IMR-90 (cell line): ENCODE results near the gene GPR141. TPM values are rescaled to one million over a fixed set of nuclear protein-coding genes. Genes with fewer than 3 reads are reported as not detected.

Source experiments
- ATAC-seq: fragments of 200-7000 bp; cut with Tn5 transposase; 2 replicates; pipeline ENCODE4 v1.9.1; 2020; ENCODE audit warnings: low read depth, mild to moderate bottlenecking, moderate library complexity
- BruUV-seq: library from RNA; stranded (reverse); fragments of 400-500 nt; replicated peaks from 2 replicates; lab custom pipeline; 2021; lab: Mats Ljungman, UMichigan
- CTCF ChIA-PET: fragments of 300-600 bp; formaldehyde crosslinking; extraction: SDS; loops from one replicate; lab custom pipeline; 2021; ENCODE audit warnings: antibody characterized with exemption; lab: Yijun Ruan, JAX
- POLR2A ChIA-PET: fragments of 300-600 bp; sonication (Branson Sonifier 250); formaldehyde crosslinking; loops from one replicate; lab custom pipeline; 2022; ENCODE audit warnings: antibody characterized with exemption; ENCODE audit not compliant: unreplicated experiment; lab: Charles Lee
- DNase-seq: peaks from one replicate; pipeline ENCODE4 v3.0.0; 2013
- H2AFZ ChIP-seq: replicated peaks from 2 replicates; pipeline ENCODE3; 2013; ENCODE audit warnings: low read length, mild to moderate bottlenecking; ENCODE audit not compliant: poor library complexity
- H2AK5ac ChIP-seq: 2 replicates; pipeline ENCODE4 v1.6.1; 2013; ENCODE audit warnings: low read depth, low read length, inconsistent platforms
- H2AK9ac ChIP-seq: replicated peaks from 2 replicates; pipeline ENCODE3; 2013; ENCODE audit warnings: mild to moderate bottlenecking, low read depth, low read length, moderate library complexity; ENCODE audit not compliant: poor library complexity
- H2BK120ac ChIP-seq: 2 replicates; pipeline ENCODE4 v1.6.1; 2013; ENCODE audit warnings: low read depth, low read length, inconsistent platforms
- H2BK15ac ChIP-seq: 3 replicates; pipeline ENCODE4 v1.6.1; 2013; ENCODE audit warnings: low read depth, low read length, inconsistent platforms
- H2BK20ac ChIP-seq: 2 replicates; pipeline ENCODE4 v1.6.1; 2013; ENCODE audit warnings: low read depth, mild to moderate bottlenecking, inconsistent platforms, low read length, moderate library complexity
- H2BK5ac ChIP-seq: 2 replicates; pipeline ENCODE4 v1.6.1; 2013; ENCODE audit warnings: mild to moderate bottlenecking, low read depth, low read length, inconsistent platforms; ENCODE audit not compliant: poor library complexity, severe bottlenecking
- H3K14ac ChIP-seq: replicated peaks from 2 replicates; pipeline ENCODE4 v1.6.1; 2013; ENCODE audit warnings: low read depth, low read length, inconsistent platforms
- H3K18ac ChIP-seq: 2 replicates; pipeline ENCODE4 v1.6.1; 2013; ENCODE audit warnings: low read depth, low read length, control low read depth
- H3K23ac ChIP-seq: 2 replicates; pipeline ENCODE4 v1.6.1; 2013; ENCODE audit warnings: low read depth, low read length, inconsistent platforms
- H3K27ac ChIP-seq: 2 replicates; pipeline ENCODE4 v1.5.1; 2013; ENCODE audit warnings: mild to moderate bottlenecking, control low read depth, low read length; ENCODE audit not compliant: insufficient read depth
- H3K27me3 ChIP-seq: 2 replicates; pipeline ENCODE4 v1.6.1; 2013; ENCODE audit warnings: low read length; ENCODE audit not compliant: control insufficient read depth, insufficient read depth
- H3K36me3 ChIP-seq: 2 replicates; pipeline ENCODE4 v1.6.1; 2013; ENCODE audit warnings: low read length, mixed read lengths; ENCODE audit not compliant: control insufficient read depth, insufficient read depth
- H3K4ac ChIP-seq: 2 replicates; pipeline ENCODE4 v1.6.1; 2013; ENCODE audit warnings: low read depth, low read length, inconsistent platforms
- H3K4me1 ChIP-seq: 2 replicates; pipeline ENCODE4 v1.6.1; 2013; ENCODE audit warnings: low read length, mixed read lengths; ENCODE audit not compliant: control insufficient read depth, insufficient read depth
- H3K4me2 ChIP-seq: 2 replicates; pipeline ENCODE4 v1.6.1; 2013; ENCODE audit warnings: low read depth, mild to moderate bottlenecking, control low read depth, low read length, moderate library complexity
- H3K4me3 ChIP-seq: 2 replicates; pipeline ENCODE4 v1.5.1; 2013; ENCODE audit warnings: low read depth, mild to moderate bottlenecking, control low read depth, low read length, moderate library complexity; ENCODE audit not compliant: insufficient read depth
- H3K56ac ChIP-seq: 2 replicates; pipeline ENCODE4 v1.6.1; 2013; ENCODE audit warnings: low read length, inconsistent platforms; ENCODE audit not compliant: insufficient read depth; ENCODE audit errors: extremely low read depth
- H3K79me1 ChIP-seq, 2 experiments: 2 replicates each; pipeline ENCODE4 v1.6.1; 2013; ENCODE audit warnings: low read length in 2 of 2, inconsistent platforms in 1 of 2, low read depth in 1 of 2
- H3K9ac ChIP-seq: 2 replicates; pipeline ENCODE4 v1.6.1; 2013; ENCODE audit warnings: low read depth, low read length, control low read depth
- H3K9me1 ChIP-seq: 2 replicates; pipeline ENCODE4 v1.6.1; 2013; ENCODE audit warnings: low read length, inconsistent platforms; ENCODE audit not compliant: insufficient read depth
- H3K9me3 ChIP-seq: 2 replicates; pipeline ENCODE4 v1.6.1; 2013; ENCODE audit warnings: low read length; ENCODE audit not compliant: control insufficient read depth, insufficient read depth
- H4K20me1 ChIP-seq: 2 replicates; pipeline ENCODE4 v1.6.1; 2013; ENCODE audit warnings: low read length, inconsistent platforms; ENCODE audit not compliant: insufficient read depth
- H4K5ac ChIP-seq: 2 replicates; pipeline ENCODE4 v1.6.1; 2013; ENCODE audit warnings: mild to moderate bottlenecking, low read depth, low read length, control low read depth
- H4K8ac ChIP-seq, 2 experiments: 2 replicates each; pipeline ENCODE4 v1.6.1; 2013; ENCODE audit warnings: low read depth in 2 of 2, low read length in 2 of 2, control low read depth in 1 of 2, inconsistent platforms in 1 of 2
- H4K91ac ChIP-seq: 2 replicates; pipeline ENCODE4 v1.6.1; 2013; ENCODE audit warnings: low read depth, low read length, inconsistent platforms; ENCODE audit not compliant: insufficient read depth
- BHLHE40 ChIP-seq: fragments of 150-350 bp; IDR thresholded peaks from 2 replicates; pipeline ENCODE4 v1.6.1; 2016; ENCODE audit warnings: mild to moderate bottlenecking, low read depth, low read length
- CEBPB ChIP-seq: IDR thresholded peaks from 2 replicates; pipeline ENCODE4 v1.6.1; 2012; ENCODE audit warnings: low read depth, low read length, improper control_type of control experiment
- CTCF ChIP-seq: conservative IDR thresholded peaks from 2 replicates; pipeline ENCODE4 v1.5.1; 2012; ENCODE audit warnings: mild to moderate bottlenecking, low read depth, low read length, improper control_type of control experiment
- FOS ChIP-seq: fragments of 150-350 bp; IDR thresholded peaks from 2 replicates; pipeline ENCODE4 v1.6.1; 2016; ENCODE audit warnings: low read depth, low read length
- MAFK ChIP-seq: IDR thresholded peaks from 2 replicates; pipeline ENCODE4 v1.6.1; 2012; ENCODE audit warnings: low read depth, low read length, improper control_type of control experiment
- MAZ ChIP-seq: IDR thresholded peaks from 2 replicates; pipeline ENCODE4 v1.6.1; 2012; ENCODE audit warnings: low read depth, mild to moderate bottlenecking, low read length, improper control_type of control experiment, moderate library complexity, borderline replicate concordance
- MXI1 ChIP-seq: IDR thresholded peaks from 2 replicates; pipeline ENCODE4 v1.6.1; 2012; ENCODE audit warnings: low read depth, mild to moderate bottlenecking, low read length, moderate library complexity, borderline replicate concordance
- NFE2L2 ChIP-seq: fragments of 150-350 bp; IDR thresholded peaks from 2 replicates; pipeline ENCODE4 v1.6.1; 2016; ENCODE audit warnings: low read depth, mild to moderate bottlenecking, low read length
- POLR2A ChIP-seq: IDR thresholded peaks from 2 replicates; pipeline ENCODE4 v1.6.1; 2012; ENCODE audit warnings: mild to moderate bottlenecking, low read depth, low read length
- RAD21 ChIP-seq: IDR thresholded peaks from 2 replicates; pipeline ENCODE4 v1.6.1; 2012; ENCODE audit warnings: low read length, improper control_type of control experiment
- RCOR1 ChIP-seq: IDR thresholded peaks from 2 replicates; pipeline ENCODE4 v1.6.1; 2012; ENCODE audit warnings: mild to moderate bottlenecking, low read length, improper control_type of control experiment; ENCODE audit not compliant: insufficient replicate concordance
- RFX5 ChIP-seq: IDR thresholded peaks from 2 replicates; pipeline ENCODE4 v1.8.0; 2012; ENCODE audit warnings: low read depth, mild to moderate bottlenecking, low read length, moderate library complexity
- SMC3 ChIP-seq: fragments of 150-350 bp; IDR thresholded peaks from 2 replicates; pipeline ENCODE4 v1.6.1; 2016; ENCODE audit warnings: low read depth, mild to moderate bottlenecking, antibody characterized with exemption, low read length, moderate library complexity
- WGBS, 2 experiments: methylation state at CpG; one replicate each; pipeline versions ENCODE4 v1.1.5 to v1.1.7; 2013; ENCODE audit warnings: missing lambda C conversion rate in 2 of 2; ENCODE audit not compliant: insufficient read length in 1 of 2; ENCODE audit errors: extremely low coverage in 2 of 2; 5-methylcytosine and 5-hydroxymethylcytosine counted together
- dilution Hi-C: fragments of 300-500 bp; cut with HindIII; formaldehyde crosslinking; loops from one replicate; pipeline ENCODE4 v1.14.3; 2018; ENCODE audit warnings: low sequenced_read_pairs; ENCODE audit not compliant: unreplicated experiment
- in situ Hi-C: fragments of 300-500 bp; cut with MboI; formaldehyde crosslinking; loops from 3 replicates; pipeline ENCODE4 v1.14.3; 2019; ENCODE audit warnings: low sequenced_read_pairs, inconsistent platforms, mixed read lengths
- intact Hi-C: fragments of 100-400 bp; cut with micrococcal nuclease; formaldehyde crosslinking; loops from 2 replicates; pipeline ENCODE4 v1.10.0; 2022
- polyA plus RNA-seq, 3 experiments: library from polyadenylated mRNA; depleted of rRNA; stranded (reverse); fragments of >200 nt; gene quantifications; 2 replicates each; pipeline ENCODE4 v1.2.3, GENCODE V29; 2012; ENCODE audit warnings: low replicate concordance in 1 of 3
- total RNA-seq: library from RNA; depleted of rRNA; stranded (reverse); fragments of >200 nt; gene quantifications from 2 replicates; pipeline ENCODE4 v1.2.3, GENCODE V29; 2012

The GPR141 gene
- total and polyA plus RNA-seq, 2 of the 4 experiments (the other 2 are of a cell fraction), result not detected

GRCh38 chr7:37673523-37673922, 10.0 kb upstream of the GPR141 start:
- CTCF ChIA-PET, result no interaction called here

More at GRCh38 chr7:37673523-37673922, 10.0 kb upstream of the GPR141 start:
- no peaks in the 10 kb centered on the region for H3K9me1 ChIP-seq
- no peak overlapping the region for H4K91ac ChIP-seq
- in situ Hi-C loops, result no loop called here
- H3K18ac ChIP-seq, result no peak overlapping the region
- no peak overlapping the region for H3K4me3 ChIP-seq
- no peak overlapping the region for H3K4me2 ChIP-seq
- H4K20me1 ChIP-seq, result no peaks in the 10 kb centered on the region
- H3K27ac ChIP-seq, result no peak overlapping the region
- no peak overlapping the region for H3K14ac ChIP-seq
- TF ChIP-seq MXI1, result no peak
- TF ChIP-seq RFX5, result no peak
- no peak for TF ChIP-seq BHLHE40
- TF ChIP-seq FOS, result no peak
- no peak for TF ChIP-seq SMC3
- TF ChIP-seq RAD21, result no peak
- TF ChIP-seq RCOR1, result no peak
- no peak for TF ChIP-seq CTCF
- TF ChIP-seq POLR2A, result no peak
- TF ChIP-seq MAFK, result no peak
- TF ChIP-seq CEBPB, result no peak
- no peak for TF ChIP-seq NFE2L2
- no peak for TF ChIP-seq MAZ
- no peak overlapping the region for H2AK9ac ChIP-seq
- H2BK15ac ChIP-seq, result no peak overlapping the region
- no peak overlapping the region for H3K9ac ChIP-seq
- no peak overlapping the region for H4K8ac ChIP-seq
- no peak overlapping the region for H3K56ac ChIP-seq
- no peak overlapping the region for H2AK5ac ChIP-seq
- no peaks in the 10 kb centered on the region for H3K27me3 ChIP-seq
- H2AFZ ChIP-seq, result no peak overlapping the region
- no peaks in the 10 kb centered on the region for H3K36me3 ChIP-seq
- H2BK5ac ChIP-seq, result no peak overlapping the region
- no peak overlapping the region for H3K23ac ChIP-seq
- no peak overlapping the region for H2BK20ac ChIP-seq
- POLR2A ChIA-PET, result no interaction called here
- H4K5ac ChIP-seq, result no peak overlapping the region
- H3K4me1 ChIP-seq, result no peaks in the 10 kb centered on the region
- no peak for DNase-seq
- intact Hi-C loops, result no loop called here
- dilution Hi-C loops, result no loop called here
- no peaks in the 10 kb centered on the region for H3K79me1 ChIP-seq
- no TSS peak for BruUV-seq
- no peak for ATAC-seq
- no CpG with 5 or more reads among the region's 1 CpG for WGBS, 2 experiments
- H2BK120ac ChIP-seq, result no peak overlapping the region
- H3K9me3 ChIP-seq, result peaks cover 5% of the 10 kb centered on the region
- no peak overlapping the region for H3K4ac ChIP-seq
